HG03520 (cell line): Measurements from ENCODE around the gene TMEM135.
"Not testable (repeated sequence)": the region's sequence is repeated elsewhere in the genome, so short reads cannot be mapped to it uniquely, and the experiment has no call there.

ENCODE experiments used
- ATAC-seq: cut with Tn5 transposase; IDR thresholded peaks from one replicate; pipeline ENCODE4 v1.9.1; 2021; ENCODE audit warnings: mild to moderate bottlenecking, moderate library complexity; ENCODE audit not compliant: unreplicated experiment

TMEM135 gene

GRCh38 chr11:87139475-87139874 lies 101.7 kb downstream of the TMEM135 start:
- no peak for ATAC-seq

- no peak for ATAC-seq
These were observed 103.6 kb downstream of the TMEM135 start for GRCh38 chr11:87141322-87141721.

- ATAC-seq: no peak
These were observed 104.3 kb downstream of the TMEM135 start for GRCh38 chr11:87141980-87142514.

GRCh38 chr11:87142594-87142993 lies 104.9 kb downstream of the TMEM135 start:
- no peak for ATAC-seq

- ATAC-seq: no peak
These were observed 105.9 kb downstream of the TMEM135 start for GRCh38 chr11:87143641-87144040.

GRCh38 chr11:87144252-87144651 lies 106.5 kb downstream of the TMEM135 start:
- ATAC-seq: no peak

- no peak for ATAC-seq
These were observed 111.0 kb downstream of the TMEM135 start for GRCh38 chr11:87148749-87149148.

- ATAC-seq: not testable (repeated sequence)
These were observed 112.0 kb downstream of the TMEM135 start for GRCh38 chr11:87149782-87150181.

- ATAC-seq: no peak
These were observed 113.2 kb downstream of the TMEM135 start for GRCh38 chr11:87150936-87151335.

- ATAC-seq: no peak
These were observed 116.5 kb downstream of the TMEM135 start for GRCh38 chr11:87154246-87154645.

GRCh38 chr11:87156970-87157369 lies 119.2 kb downstream of the TMEM135 start:
- no peak for ATAC-seq

GRCh38 chr11:87169076-87169475 lies 131.3 kb downstream of the TMEM135 start:
- not testable (repeated sequence) for ATAC-seq

- ATAC-seq: no peak
These were observed 135.7 kb downstream of the TMEM135 start for GRCh38 chr11:87173185-87174039.

GRCh38 chr11:87174870-87175269 lies 137.1 kb downstream of the TMEM135 start:
- no peak for ATAC-seq

- no peak for ATAC-seq
These were observed 138.3 kb downstream of the TMEM135 start for GRCh38 chr11:87176044-87176443.

- no peak for ATAC-seq
These were observed 141.9 kb downstream of the TMEM135 start for GRCh38 chr11:87179621-87180020.

GRCh38 chr11:87180742-87181141 lies 143.0 kb downstream of the TMEM135 start:
- no peak for ATAC-seq

GRCh38 chr11:87181143-87181542 lies 143.4 kb downstream of the TMEM135 start:
- no peak for ATAC-seq

- ATAC-seq: no peak
These were observed 147.5 kb downstream of the TMEM135 start for GRCh38 chr11:87185228-87185627.

- no peak for ATAC-seq
These were observed 149.3 kb downstream of the TMEM135 start for GRCh38 chr11:87187076-87187475.

GRCh38 chr11:87187930-87188329 lies 150.2 kb downstream of the TMEM135 start:
- no peak for ATAC-seq

GRCh38 chr11:87188396-87188795 lies 150.7 kb downstream of the TMEM135 start:
- ATAC-seq: not testable (repeated sequence)
